Endothelial cell of hepatic sinusoid (primary cell): ENCODE results near the gene SPPL3.
"Not testable (repeated sequence)": the region's sequence is repeated elsewhere in the genome, so short reads cannot be mapped to it uniquely, and the experiment has no call there.

Experiments used
- in situ Hi-C: cut with HindIII; loops from 2 replicates; pipeline ENCODE4 v1.10.0; 2017; ENCODE audit warnings: low sequenced_read_pairs

Gene SPPL3

DNA sequence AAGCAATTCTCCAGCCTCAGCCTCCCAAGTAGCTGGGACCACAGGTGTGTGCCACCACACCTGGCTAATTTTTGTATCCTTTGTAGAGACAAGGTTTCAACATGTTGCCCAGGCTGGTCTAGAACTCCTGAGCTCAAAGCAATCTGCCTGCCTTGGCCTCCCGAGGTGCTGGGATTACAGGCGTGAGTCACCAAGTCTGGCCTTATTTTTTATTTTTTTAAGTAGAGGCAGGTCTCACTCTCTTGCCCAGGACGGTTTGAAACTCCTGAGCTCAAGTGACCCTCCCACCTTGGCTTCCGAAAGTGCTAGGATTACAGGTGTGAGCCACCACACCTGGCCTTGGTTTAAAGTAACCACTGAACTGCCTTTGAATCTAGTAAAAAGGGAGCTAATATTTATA is 56.8 kb downstream of the SPPL3 start:
- in situ Hi-C loops, result loop anchor here (5.0 kb wide), 1 partner anchor 85 kb away; no protein-coding TSS in a partner anchor

DNA sequence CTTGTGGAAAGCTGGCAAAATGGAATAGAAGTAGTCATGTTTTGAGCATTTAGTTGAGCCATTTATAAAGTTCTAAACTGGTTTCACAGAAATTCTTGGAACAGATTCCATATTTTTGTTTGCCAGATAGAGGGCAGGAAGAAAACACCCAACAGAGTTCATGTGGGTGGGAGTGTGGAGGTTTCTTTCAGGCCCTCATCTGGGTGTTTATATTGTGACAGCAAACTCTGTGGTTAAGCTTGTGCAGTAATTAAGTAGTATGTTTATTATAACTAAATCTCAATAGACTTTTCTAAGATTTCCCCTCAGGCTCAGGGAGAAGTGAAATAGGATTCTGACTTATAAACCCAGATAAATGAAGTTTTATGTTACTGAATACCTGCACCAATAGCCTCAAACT is 57.4 kb downstream of the SPPL3 start:
- in situ Hi-C loops, result loop anchor here (5.0 kb wide), 1 partner anchor 86 kb away; no protein-coding TSS in a partner anchor

DNA sequence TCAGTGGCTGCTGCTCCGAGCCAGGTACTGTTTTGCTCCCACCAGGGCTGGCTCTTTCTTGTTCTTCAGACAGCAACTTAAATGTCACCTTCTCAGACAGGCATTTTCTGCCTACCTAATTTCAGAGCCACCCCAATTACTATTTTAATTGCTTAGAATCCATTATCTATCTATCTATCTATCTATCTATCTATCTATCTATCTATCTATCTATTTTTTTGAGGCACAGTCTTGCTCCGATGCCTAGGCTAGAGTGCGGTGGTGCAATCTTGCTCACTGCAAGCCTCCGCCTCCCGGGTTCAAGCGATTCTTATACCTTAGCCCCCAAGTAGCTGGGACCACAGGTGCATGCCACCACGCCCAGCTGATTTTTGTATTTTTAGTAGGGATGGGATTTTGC is 58.5 kb downstream of the SPPL3 start:
- in situ Hi-C loops, result loop anchor here (5.0 kb wide), 1 partner anchor 87 kb away; no protein-coding TSS in a partner anchor

DNA sequence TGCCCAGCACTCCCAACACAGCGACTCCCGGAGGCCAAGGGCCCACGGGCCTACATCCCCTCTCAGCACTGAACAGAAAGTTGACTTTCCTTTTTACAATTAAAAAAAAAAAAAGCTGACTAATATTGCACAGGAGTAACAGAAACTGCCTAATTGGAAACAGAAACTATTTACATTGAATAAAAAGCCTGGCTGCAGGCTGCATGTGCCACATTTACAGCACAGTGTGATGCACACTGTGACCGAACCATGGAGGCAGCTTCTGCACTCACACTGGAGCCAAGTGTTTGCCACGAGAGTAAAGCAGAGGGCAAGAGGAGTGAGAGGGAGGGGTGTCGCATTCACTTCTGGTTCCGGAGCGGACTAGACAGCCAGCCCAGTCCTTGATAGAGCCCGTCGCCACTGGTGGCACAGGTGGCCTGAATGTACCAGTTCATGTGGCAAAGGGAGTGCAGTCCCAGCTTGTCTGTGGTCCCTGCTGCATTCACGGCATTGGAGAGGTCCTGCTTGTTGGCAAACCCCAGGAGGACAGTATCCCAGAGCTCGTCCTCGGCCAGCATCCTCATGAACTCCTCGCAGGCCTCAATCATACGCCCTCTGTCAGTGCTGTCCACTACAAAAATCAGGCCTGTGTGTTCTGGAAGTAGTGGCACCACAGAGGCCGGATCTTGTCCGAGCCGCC is 59.2 kb downstream of the SPPL3 start:
- in situ Hi-C loops, result loop anchor here (5.0 kb wide), 1 partner anchor 87 kb away; no protein-coding TSS in a partner anchor

- in situ Hi-C loops, result no loop called here
Observed at GRCh38 chr12:120844297-120844696, 59.9 kb downstream of the SPPL3 start.

DNA sequence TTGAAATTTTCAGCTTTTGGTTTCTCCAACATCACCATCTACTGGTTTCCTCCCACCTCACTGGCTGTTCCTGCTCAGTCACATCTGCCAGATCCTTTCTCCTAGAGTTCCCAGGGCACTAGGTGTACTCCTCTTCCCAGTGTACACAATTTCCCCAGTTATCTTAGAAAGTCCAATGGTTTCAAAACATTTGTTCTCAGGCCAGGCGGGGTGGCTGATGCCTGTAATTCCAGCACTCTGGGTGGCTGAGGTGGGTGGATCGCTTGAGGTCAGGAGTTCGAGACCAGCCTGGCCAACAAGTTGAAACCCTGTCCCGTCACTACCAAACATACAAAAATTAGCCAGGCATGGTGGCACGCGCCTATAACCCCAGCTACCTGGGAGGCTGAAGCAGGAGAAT is 60.7 kb downstream of the SPPL3 start:
- in situ Hi-C loops, result no loop called here

GRCh38 chr12:120842595-120842994 is 61.6 kb downstream of the SPPL3 start:
- in situ Hi-C loops, result no loop called here

DNA sequence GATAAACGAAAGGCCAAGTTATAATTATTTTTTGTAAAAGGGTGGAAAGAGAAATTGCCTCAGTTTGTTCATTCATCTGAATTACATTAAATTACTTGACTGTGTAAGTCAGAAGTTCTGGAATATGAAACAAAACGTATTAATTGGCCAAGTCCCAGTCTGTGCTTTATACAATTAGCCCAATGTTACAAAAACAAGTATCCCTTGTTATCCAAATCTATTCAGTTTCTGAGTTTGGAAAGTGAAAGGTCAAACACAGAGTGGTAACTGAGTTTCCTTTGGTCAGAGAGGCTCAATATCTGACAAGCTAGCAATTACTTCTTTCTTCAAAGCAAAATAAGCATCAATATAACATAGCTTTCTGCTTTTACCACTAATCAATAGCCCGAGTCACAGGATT is 62.6 kb downstream of the SPPL3 start:
- in situ Hi-C loops, result no loop called here

DNA sequence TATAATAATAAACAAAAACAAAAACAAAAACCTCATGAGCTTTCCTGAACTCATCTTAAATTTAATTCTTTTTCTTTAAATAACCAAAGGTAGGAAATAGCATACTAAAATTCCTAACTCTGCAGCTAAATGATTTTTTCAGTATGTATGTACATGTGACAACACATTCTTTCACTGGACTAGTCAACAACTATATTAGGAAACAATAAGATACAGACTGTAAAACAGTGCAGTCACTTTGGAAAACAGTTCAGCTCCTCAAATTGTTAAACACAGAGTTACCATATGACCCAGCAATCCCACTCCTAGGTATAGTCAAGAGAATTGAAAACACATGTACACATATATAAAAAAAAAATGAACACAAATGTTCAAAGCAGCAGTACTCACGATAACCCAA is 64.7 kb downstream of the SPPL3 start:
- in situ Hi-C loops, result no loop called here

DNA sequence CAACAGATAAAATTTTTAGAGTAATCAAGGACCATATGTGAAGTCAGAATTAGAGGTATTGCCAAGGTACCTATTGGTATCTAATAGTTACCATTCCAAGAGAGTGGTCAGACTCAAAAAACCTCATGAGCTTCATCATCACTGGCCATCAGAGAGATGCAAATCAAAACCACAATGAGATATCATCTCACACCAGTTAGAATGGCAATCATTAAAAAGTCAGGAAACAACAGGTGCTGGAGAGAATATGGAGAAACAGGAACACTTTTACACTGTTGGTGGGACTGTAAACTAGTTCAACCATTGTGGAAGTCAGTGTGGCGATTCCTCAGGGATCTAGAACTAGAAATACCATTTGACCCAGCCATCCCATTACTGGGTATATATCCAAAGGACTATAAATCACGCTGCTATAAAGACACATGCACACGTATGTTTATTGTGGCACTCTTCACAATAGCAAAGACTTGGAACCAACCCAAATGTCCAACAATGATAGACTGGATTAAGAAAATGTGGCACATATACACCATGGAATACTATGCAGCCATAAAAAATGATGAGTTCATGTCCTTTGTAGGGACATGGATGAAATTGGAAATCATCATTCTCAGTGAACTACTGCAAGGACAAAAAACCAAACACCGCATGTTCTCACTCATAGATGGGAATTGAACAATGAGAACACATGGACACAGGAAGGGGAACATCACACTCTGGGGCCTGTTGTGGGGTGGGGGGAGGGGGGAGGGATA is 65.4 kb downstream of the SPPL3 start:
- in situ Hi-C loops, result not testable (repeated sequence)

DNA sequence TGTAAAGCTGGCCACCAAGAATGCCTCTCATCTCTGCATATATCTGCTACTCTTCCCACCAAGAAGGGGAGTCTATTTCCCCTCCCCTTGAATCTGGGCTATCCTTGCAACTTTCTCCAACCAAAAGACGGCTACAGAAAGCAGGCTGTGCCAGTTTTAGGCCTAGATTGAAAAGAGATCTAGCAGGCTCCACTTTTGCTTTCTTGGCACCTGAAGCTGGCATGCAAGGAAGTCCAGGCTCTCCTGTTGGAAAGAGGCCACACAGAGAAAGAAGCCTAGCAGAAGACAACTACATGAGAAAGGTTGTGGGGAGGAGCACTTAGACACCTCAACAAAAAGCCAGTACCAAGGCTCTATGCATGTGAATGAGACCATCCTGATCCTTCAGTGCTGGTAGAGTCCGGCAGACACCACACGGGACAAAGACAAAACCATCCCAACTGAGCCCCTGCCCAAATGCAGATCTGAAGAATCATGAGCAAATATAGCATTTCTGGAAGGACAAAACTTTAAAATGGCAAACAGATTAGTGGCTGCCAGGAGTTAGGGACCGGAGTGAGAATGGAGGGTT is 68.0 kb downstream of the SPPL3 start:
- in situ Hi-C loops, result no loop called here

DNA sequence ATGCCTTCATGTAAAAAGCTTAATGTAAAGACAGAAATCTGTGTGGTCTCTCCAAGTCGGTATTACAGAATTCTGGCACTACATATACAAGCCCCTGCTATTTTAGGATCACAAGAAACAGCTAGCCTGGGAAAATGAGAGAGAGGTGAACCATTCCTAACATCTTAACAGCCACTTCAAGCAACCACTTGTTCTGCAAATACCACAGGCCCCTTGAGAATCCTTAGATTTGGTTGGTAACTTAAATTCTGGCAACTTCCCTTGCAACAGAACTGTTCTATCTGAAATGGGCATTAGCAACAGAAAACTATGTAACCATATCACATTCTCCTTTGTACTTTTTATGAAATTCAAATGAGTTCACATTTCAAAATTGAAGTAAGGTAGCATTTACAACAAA is 68.5 kb downstream of the SPPL3 start:
- in situ Hi-C loops, result no loop called here

- in situ Hi-C loops, result no loop called here
Observed at GRCh38 chr12:120835304-120835612, 68.9 kb downstream of the SPPL3 start.

- in situ Hi-C loops, result no loop called here
Observed at GRCh38 chr12:120834489-120835303, 69.5 kb downstream of the SPPL3 start.

GRCh38 chr12:120833849-120834248 is 70.3 kb downstream of the SPPL3 start:
- in situ Hi-C loops, result no loop called here

- in situ Hi-C loops, result no loop called here
Observed at GRCh38 chr12:120832737-120833136, 71.4 kb downstream of the SPPL3 start.

GRCh38 chr12:120831648-120832267 is 72.4 kb downstream of the SPPL3 start:
- in situ Hi-C loops, result no loop called here

DNA sequence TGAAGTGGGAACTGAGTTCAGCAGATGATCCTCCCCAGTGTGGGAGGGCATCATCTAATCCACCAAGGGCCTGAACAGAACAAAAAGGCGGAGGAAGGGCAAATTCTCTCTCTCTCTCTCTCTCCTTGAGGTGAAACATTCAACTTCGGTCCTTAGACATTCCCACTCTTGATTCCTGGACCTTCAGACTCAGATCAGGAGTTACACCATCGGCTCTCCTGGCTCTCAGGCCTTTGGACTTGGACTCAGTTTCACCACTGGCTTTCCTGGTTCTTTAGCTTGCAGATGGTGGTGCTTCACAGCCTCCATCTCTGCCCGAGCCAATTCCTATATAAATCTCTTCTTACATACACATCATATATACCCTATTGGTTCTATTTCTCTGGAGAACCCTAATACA is 73.2 kb downstream of the SPPL3 start:
- in situ Hi-C loops, result no loop called here

GRCh38 chr12:120830052-120830940 is 73.9 kb downstream of the SPPL3 start:
- in situ Hi-C loops, result no loop called here

GRCh38 chr12:120826335-120826734 is 77.8 kb downstream of the SPPL3 start:
- in situ Hi-C loops, result no loop called here
